HepG2 (cell line): ENCODE results near the gene MT1M.

Source experiments
- EP300 ChIP-seq, 3 experiments: sonication (generic) in 1 of 3; formaldehyde crosslinking in 1 of 3; IDR thresholded peaks; 2 replicates each; pipeline versions ENCODE4 v1.5.1 to v1.6.1; 2011 to 2020; ENCODE audit warnings: low read depth in 2 of 3, low read length in 2 of 3, borderline replicate concordance in 1 of 3, improper control_type of control experiment in 1 of 3, mild to moderate bottlenecking in 1 of 3, missing genetic modification reagents in 1 of 3, moderate library complexity in 1 of 3
- EZH2 ChIP-seq: conservative IDR thresholded peaks from 2 replicates; pipeline ENCODE4 v1.6.1; 2012; ENCODE audit warnings: mild to moderate bottlenecking, low read depth, low read length, moderate library complexity
- FOXK2 ChIP-seq: fragments of 450-650 bp; IDR thresholded peaks from 2 replicates; pipeline ENCODE4 v1.6.1; 2016
- FOXP1 ChIP-seq, 2 experiments: fragments of 450-650 bp in 1 of 2; IDR thresholded peaks; 2 replicates each; pipeline ENCODE4 v1.6.1; 2017 to 2018; ENCODE audit warnings: antibody characterized with exemption in 1 of 2
- NAIF1 ChIP-seq: sonication (generic); formaldehyde crosslinking; IDR thresholded peaks from 2 replicates; pipeline ENCODE4 v1.5.0; 2020; ENCODE audit warnings: mild to moderate bottlenecking, missing genetic modification reagents, borderline replicate concordance
- NFYB ChIP-seq: sonication (generic); formaldehyde crosslinking; IDR thresholded peaks from 2 replicates; pipeline ENCODE4 v1.4.0; 2020; ENCODE audit warnings: missing genetic modification reagents
- SAP130 ChIP-seq: IDR thresholded peaks from 2 replicates; pipeline ENCODE4 v1.6.1; 2016; ENCODE audit warnings: low read depth
- ZFP1 ChIP-seq: IDR thresholded peaks from 2 replicates; pipeline ENCODE4 v1.6.1; 2016
- ZNF275 ChIP-seq: sonication (generic); formaldehyde crosslinking; IDR thresholded peaks from 2 replicates; pipeline ENCODE4 v1.8.0; 2022; ENCODE audit warnings: missing genetic modification reagents, mild to moderate bottlenecking, inconsistent platforms, borderline replicate concordance

GRCh38 chr16:56657555-56658326 is 25.3 kb downstream of the MT1M start, which contains the start of gene MT1F:
- TF ChIP-seq NAIF1 (CRISPR knock-in tag) (no peak), SAP130 (CRISPR knock-in tag) (peak; percentile 53), ZNF275 (CRISPR knock-in tag) (no peak), NFYB (CRISPR knock-in tag) (peak; percentile 23; the same call in 1 of the 2 replicates), EP300 (IDR thresholded peaks at IDR 0.05; ENCODE audit: low read depth in 2 of 2, low read length in 2 of 2) (no peak), EP300 (CRISPR knock-in tag; IDR thresholded peaks at IDR 0.05; ENCODE audit: borderline replicate concordance) (no peak), FOXK2 (no peak), FOXP1 (IDR thresholded peaks at IDR 0.05) (no peak), FOXP1 (CRISPR knock-in tag; IDR thresholded peaks at IDR 0.05) (no peak), ZFP1 (CRISPR knock-in tag) (0 out of 2 replicates have a peak, but pooled peaks have one; percentile 22), EZH2 (no peak)
